ENCODE results near the gene ELN. TPM values are rescaled to one million over a fixed set of nuclear protein-coding genes. Genes with fewer than 3 reads are reported as not detected.

Gene ELN
- total RNA-seq, 1 donor from 2014 or later = 15,554 TPM

DNA sequence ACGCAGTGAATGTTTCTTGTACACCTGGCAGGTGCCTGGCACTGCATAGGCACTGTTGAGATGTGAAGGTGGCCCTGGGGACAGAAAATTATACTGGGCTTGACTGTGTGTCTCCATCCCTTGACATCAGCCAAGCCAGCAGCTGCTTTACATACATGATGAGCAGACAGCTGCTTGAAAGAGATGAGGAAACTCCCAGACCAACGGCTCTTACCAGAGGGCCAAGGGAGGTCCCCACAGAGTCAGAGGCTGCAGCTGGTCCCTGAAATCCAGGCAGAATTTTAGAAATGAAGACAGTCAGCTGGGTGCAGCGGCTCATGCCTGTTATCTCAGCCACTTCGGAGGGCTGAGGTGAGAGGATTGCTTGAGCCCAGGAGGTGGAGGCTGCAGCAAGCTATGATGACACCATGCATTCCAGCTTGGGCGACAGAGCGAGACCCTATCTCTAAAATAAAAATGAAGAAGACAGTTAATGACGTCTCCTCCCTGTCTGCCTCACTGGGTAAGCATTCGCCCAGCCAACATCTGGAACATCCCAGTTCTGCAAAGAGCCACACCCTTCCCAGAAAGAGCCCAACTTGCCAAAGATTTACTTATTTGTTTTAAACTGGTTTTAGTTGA is 73.2 kb downstream of the ELN start:
- Mint-ChIP-seq H3K4me3 (ENCODE audit: unreplicated experiment) (no peak overlapping the region), H3K27ac (ENCODE audit: unreplicated experiment) (no peak overlapping the region), H3K4me1 (ENCODE audit: low read depth) (peaks cover 22% of the 10 kb centered on the region), H3K9me3 (ENCODE audit: low read depth) (peaks cover 5% of the 10 kb centered on the region), H3K36me3 (ENCODE audit: low read depth) (peaks cover 29% of the 10 kb centered on the region), H3K27me3 (ENCODE audit: low read depth) (no peaks in the 10 kb centered on the region)
- no peak for DNase-seq (ENCODE audit: low spot score)
- TF ChIP-seq, protein P1, sequence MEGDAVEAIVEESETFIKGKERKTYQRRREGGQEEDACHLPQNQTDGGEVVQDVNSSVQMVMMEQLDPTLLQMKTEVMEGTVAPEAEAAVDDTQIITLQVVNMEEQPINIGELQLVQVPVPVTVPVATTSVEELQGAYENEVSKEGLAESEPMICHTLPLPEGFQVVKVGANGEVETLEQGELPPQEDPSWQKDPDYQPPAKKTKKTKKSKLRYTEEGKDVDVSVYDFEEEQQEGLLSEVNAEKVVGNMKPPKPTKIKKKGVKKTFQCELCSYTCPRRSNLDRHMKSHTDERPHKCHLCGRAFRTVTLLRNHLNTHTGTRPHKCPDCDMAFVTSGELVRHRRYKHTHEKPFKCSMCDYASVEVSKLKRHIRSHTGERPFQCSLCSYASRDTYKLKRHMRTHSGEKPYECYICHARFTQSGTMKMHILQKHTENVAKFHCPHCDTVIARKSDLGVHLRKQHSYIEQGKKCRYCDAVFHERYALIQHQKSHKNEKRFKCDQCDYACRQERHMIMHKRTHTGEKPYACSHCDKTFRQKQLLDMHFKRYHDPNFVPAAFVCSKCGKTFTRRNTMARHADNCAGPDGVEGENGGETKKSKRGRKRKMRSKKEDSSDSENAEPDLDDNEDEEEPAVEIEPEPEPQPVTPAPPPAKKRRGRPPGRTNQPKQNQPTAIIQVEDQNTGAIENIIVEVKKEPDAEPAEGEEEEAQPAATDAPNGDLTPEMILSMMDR (IDR thresholded peaks at IDR 0.05) = no peak

DNA sequence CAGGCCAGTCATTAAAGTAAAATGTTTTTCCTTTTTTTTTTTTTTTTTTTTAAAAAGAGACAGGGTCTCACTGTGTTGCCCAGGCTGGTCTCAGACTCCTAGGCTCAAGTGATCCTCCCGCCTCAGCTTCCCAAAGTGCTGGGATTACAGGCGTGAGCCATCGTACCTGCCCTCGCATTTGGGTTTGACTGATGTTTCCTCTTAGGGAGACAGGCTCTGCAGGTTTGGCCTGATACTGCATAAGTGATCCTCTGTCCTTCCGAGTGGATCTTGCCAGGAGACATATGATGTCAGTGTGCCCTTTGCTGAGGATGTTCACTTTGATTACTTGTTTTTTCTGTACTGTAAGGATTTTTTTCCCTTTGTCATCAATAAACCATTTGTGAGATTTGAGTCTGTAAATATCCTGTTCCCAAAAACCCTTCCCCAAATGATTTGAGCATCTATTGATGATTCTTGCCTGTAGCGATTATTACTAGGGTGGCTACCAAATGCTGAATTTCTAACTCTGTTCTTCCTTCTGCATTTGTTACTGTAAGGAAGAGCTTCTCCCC is 75.3 kb downstream of the ELN start:
- DNase-seq (ENCODE audit: low spot score) = no peak
- Mint-ChIP-seq H3K27ac (ENCODE audit: unreplicated experiment) (no peak overlapping the region), H3K4me3 (ENCODE audit: unreplicated experiment) (no peak overlapping the region), H3K9me3 (ENCODE audit: low read depth) (no peaks in the 10 kb centered on the region), H3K36me3 (ENCODE audit: low read depth) (peaks cover 29% of the 10 kb centered on the region), H3K4me1 (ENCODE audit: low read depth) (peaks cover 14% of the 10 kb centered on the region), H3K27me3 (ENCODE audit: low read depth) (no peaks in the 10 kb centered on the region)
- TF ChIP-seq, protein P1 (IDR thresholded peaks at IDR 0.05) = no peak

DNA sequence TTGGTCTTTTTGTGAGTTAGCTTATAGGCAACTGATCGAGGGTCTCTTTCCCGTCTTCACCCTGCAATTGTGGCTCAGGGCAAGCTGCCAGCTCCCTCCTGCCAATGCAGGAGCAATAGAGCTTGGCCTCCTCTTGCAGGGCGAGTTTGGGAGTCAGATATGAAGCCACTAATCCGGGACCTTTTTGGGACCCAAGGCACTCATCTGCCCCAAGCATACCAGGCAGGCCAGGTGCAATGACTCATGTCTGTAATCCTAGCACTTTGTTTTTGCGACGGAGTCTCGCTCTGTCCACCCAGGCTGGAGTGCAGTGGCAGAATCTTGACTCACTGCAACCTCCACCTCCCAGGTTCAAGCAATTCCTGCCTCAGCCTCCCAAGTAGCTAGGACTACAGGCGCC is 76.7 kb downstream of the ELN start:
- Mint-ChIP-seq H3K36me3 (ENCODE audit: low read depth) (peaks cover 27% of the 10 kb centered on the region), H3K4me3 (ENCODE audit: unreplicated experiment) (no peak overlapping the region), H3K9me3 (ENCODE audit: low read depth) (no peaks in the 10 kb centered on the region), H3K27ac (ENCODE audit: unreplicated experiment) (no peak overlapping the region), H3K27me3 (ENCODE audit: low read depth) (no peaks in the 10 kb centered on the region), H3K4me1 (ENCODE audit: low read depth) (peaks cover 11% of the 10 kb centered on the region)
- no peak for DNase-seq (ENCODE audit: low spot score)
- TF ChIP-seq, protein P1 (IDR thresholded peaks at IDR 0.05) = no peak

DNA sequence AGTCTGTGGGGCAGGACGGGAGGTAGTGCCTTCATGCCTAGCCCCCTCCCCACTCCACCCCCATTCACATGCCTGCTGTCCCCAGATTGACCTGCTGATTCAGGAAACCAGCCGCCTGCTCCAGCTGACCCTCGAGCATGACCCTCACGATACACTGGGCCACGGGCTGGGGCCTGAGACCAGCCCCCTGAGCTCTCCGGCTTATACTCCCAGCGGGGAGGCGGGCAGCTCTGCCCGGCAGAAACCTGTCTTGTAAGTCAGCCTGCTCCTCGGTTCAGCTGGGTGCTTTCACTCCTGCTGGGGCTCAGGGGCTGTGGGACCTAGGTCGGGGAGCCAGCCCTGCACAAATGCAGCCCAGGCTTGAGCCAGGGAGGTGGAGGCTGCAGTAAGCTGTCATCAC is 78.0 kb downstream of the ELN start:
- no peaks in the 10 kb centered on the region for H3K9me3 Mint-ChIP-seq (ENCODE audit: low read depth)
- DNase-seq (ENCODE audit: low spot score) = no peak
- H3K4me3 Mint-ChIP-seq (ENCODE audit: unreplicated experiment) = no peak overlapping the region
- TF ChIP-seq, protein P1 (IDR thresholded peaks at IDR 0.05) = no peak
- H3K27me3 Mint-ChIP-seq (ENCODE audit: low read depth) = no peaks in the 10 kb centered on the region
- no peak overlapping the region for H3K27ac Mint-ChIP-seq (ENCODE audit: unreplicated experiment)
- peaks cover 10% of the 10 kb centered on the region for H3K4me1 Mint-ChIP-seq (ENCODE audit: low read depth)
- peaks cover 27% of the 10 kb centered on the region for H3K36me3 Mint-ChIP-seq (ENCODE audit: low read depth)

DNA sequence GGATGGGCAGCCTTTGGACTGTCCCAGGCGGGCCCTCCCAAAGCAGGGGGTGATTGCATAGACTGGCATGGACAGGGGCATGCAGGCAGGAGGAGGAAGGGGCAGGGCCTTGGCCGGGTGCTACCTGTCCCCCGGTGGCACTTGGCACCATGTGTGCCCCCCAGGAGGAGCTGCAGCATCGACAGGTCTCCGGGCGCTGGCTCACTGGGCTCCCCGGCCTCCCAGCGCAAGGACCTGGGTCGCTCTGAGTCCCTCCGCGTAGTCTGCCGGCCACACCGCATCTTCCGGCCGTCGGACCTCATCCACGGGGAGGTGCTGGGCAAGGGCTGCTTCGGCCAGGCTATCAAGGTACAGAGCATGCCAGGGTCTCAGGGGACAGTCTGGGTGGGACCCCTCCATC is 78.9 kb downstream of the ELN start:
- Mint-ChIP-seq H3K4me1 (ENCODE audit: low read depth) (peaks cover 5% of the 10 kb centered on the region), H3K27ac (ENCODE audit: unreplicated experiment) (no peak overlapping the region), H3K9me3 (ENCODE audit: low read depth) (no peaks in the 10 kb centered on the region), H3K36me3 (ENCODE audit: low read depth) (peaks cover 32% of the 10 kb centered on the region), H3K27me3 (ENCODE audit: low read depth) (no peaks in the 10 kb centered on the region), H3K4me3 (ENCODE audit: unreplicated experiment) (no peak overlapping the region)
- TF ChIP-seq, protein P1 (IDR thresholded peaks at IDR 0.05) = no peak
- no peak for DNase-seq (ENCODE audit: low spot score)

All from chondrocyte (in vitro differentiated cells).